Measurements from ENCODE around the gene PCDHGC3. TPM values are rescaled to one million over a fixed set of nuclear protein-coding genes. Genes with fewer than 3 reads are reported as not detected.

The PCDHGC3 gene
- total and polyA plus RNA-seq, 2 of the 8 experiments (the other 6 are each of a cell fraction or from before 2014, with no cell fraction given): 4.7 to 18.6 TPM

DNA sequence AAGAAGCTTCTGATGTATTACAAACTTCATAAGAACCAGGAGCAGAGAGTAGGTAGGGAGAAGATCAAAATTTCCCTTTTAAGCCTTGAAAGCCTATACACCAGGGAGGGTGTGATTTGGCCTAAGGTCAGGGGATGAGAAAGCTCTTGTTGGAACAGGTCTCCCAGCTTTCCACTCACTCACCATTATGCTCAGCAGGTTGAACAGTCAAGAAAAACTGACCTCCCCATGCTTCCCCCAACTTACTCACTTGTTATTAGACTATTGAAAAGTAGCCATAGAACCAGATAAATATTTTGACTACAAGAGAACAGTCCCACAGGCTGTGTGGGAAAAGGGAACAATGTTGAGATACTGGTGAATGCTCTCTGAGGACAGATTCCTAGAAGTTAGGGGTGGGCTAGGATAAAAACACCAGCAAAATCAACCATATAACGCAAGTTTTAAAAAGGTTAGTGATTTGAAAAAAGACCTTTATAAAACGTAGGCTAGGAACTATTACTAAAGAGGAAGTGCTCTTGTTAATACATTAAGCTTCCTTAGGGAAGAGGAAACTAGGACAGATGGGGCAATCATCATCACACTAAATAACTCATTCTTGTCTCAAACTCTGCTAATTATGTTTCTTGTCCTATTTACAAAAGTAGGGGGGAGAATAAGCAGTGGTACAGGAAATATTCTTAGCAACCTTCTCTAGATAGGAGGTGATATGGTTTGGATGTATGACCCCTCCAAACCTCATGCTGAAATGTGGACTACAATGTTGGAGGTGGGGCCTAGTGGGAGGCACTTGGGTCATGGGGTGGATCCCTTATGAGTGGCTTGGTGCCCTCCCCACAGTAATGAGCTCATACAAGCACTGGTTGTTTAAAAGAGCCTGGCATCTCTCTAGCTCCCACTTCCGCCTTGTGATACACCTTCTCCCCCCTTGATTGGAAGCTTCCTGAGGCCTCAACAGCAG lies 44.1 kb downstream of the PCDHGC3 start (continued):
- TF ChIP-seq EZH2 (IDR thresholded peaks at IDR 0.05; ENCODE audit: low read depth, low read length, severe bottlenecking) (no peak), SIX5 (IDR thresholded peaks at IDR 0.05; ENCODE audit: low read depth, low read length) (no peak)
